B cell (primary cell): Measurements from ENCODE around the gene TMEM30B. TPM values are rescaled to one million over a fixed set of nuclear protein-coding genes. Genes with fewer than 3 reads are reported as not detected.
A peak's percentile ranks its signal among the peaks of the same experiment; 100 is the strongest.

Source experiments
- ATAC-seq: fragments of 200-7000 bp; cut with Tn5 transposase; one replicate; pipeline ENCODE4 v1.10.0; 2021; ENCODE audit warnings: low read depth, mild to moderate bottlenecking, moderate number of reproducible peaks, moderate library complexity
- CTCF ChIA-PET: fragments of 350-600 bp; sonication (Branson Sonifier 250); formaldehyde crosslinking; loops from one replicate; lab custom pipeline; 2021; ENCODE audit warnings: antibody characterized with exemption, inconsistent platforms; lab: Charles Lee
- POLR2A ChIA-PET: fragments of 350-600 bp; sonication (Branson Sonifier 250); formaldehyde crosslinking; loops from one replicate; lab custom pipeline; 2021; ENCODE audit warnings: antibody characterized with exemption; lab: Charles Lee
- DNase-seq: peaks from one replicate; pipeline ENCODE4 v3.0.0; 2013
- H2AFZ ChIP-seq: 2 replicates; pipeline ENCODE4 v1.6.1; 2012; ENCODE audit warnings: mild to moderate bottlenecking, low read depth, low read length; ENCODE audit not compliant: insufficient read depth, poor library complexity, severe bottlenecking
- H3K27ac ChIP-seq, 2 donors: 1 replicate in 1 of 2; 2 replicates in 1 of 2; pipeline ENCODE4 v1.5.1; 2012 to 2013; ENCODE audit warnings: low read length in 2 of 2, mild to moderate bottlenecking in 2 of 2, moderate library complexity in 1 of 2
- H3K27me3 ChIP-seq, 4 experiments: fragments of 200-600 bp in 1 of 4; sonication (generic) in 1 of 4; replicated peaks in 1 of 4; 1 replicate in 2 of 4; 2 replicates in 2 of 4; pipeline versions ENCODE4 v1.6.1 to v1.7.0; 2013 to 2016; ENCODE audit warnings: low read length in 3 of 4, mild to moderate bottlenecking in 2 of 4, mixed read lengths in 1 of 4, moderate library complexity in 1 of 4; ENCODE audit not compliant: insufficient read depth in 4 of 4, control insufficient read depth in 3 of 4; ENCODE audit errors: control extremely low read depth in 1 of 4
- H3K36me3 ChIP-seq, 2 experiments: replicated peaks in 1 of 2; 1 replicate in 1 of 2; 2 replicates in 1 of 2; pipeline versions ENCODE4 v1.6.1 to v1.7.1; 2013; ENCODE audit warnings: low read length in 1 of 2; ENCODE audit not compliant: insufficient read depth in 2 of 2, control insufficient read depth in 1 of 2; ENCODE audit errors: control extremely low read depth in 1 of 2, extremely low read depth in 1 of 2
- H3K4me1 ChIP-seq, 2 donors: fragments of 200-600 bp in 1 of 2; sonication (generic) in 1 of 2; 1 replicate in 1 of 2; 2 replicates in 1 of 2; pipeline versions ENCODE4 v1.5.1 to v1.6.1; 2013 to 2017; ENCODE audit warnings: low read length in 2 of 2; ENCODE audit not compliant: control insufficient read depth in 2 of 2, insufficient read depth in 2 of 2
- H3K4me2 ChIP-seq: replicated peaks from 2 replicates; pipeline ENCODE3; 2012; ENCODE audit warnings: mild to moderate bottlenecking, low read depth, low read length; ENCODE audit not compliant: poor library complexity, severe bottlenecking
- H3K4me3 ChIP-seq, 5 experiments: fragments of 200-600 bp in 1 of 5; sonication (generic) in 1 of 5; 1 replicate in 3 of 5; 2 replicates in 2 of 5; pipeline versions ENCODE4 v1.5.1 to v1.7.0; 2011 to 2016; ENCODE audit warnings: low read length in 4 of 5, mild to moderate bottlenecking in 4 of 5, low read depth in 2 of 5, control low read depth in 1 of 5, moderate library complexity in 1 of 5; ENCODE audit not compliant: insufficient read depth in 1 of 5; ENCODE audit errors: control extremely low read depth in 1 of 5, extremely low read depth in 1 of 5
- H3K79me2 ChIP-seq: fragments of 200-600 bp; sonication (generic); one replicate; pipeline ENCODE4 v1.6.0; 2016; ENCODE audit warnings: low read length; ENCODE audit not compliant: control insufficient read depth, insufficient read depth
- H3K9ac ChIP-seq: fragments of 200-600 bp; sonication (generic); 2 replicates; pipeline ENCODE4 v1.6.1; 2017; ENCODE audit warnings: mild to moderate bottlenecking, low read length, moderate library complexity
- H3K9me3 ChIP-seq, 3 donors: one replicate each; pipeline versions ENCODE4 v1.6.1 to v1.7.1; 2013; ENCODE audit warnings: low read length in 2 of 3; ENCODE audit not compliant: control insufficient read depth in 2 of 3, insufficient read depth in 1 of 3; ENCODE audit errors: control extremely low read depth in 1 of 3
- H4K20me1 ChIP-seq: 2 replicates; pipeline ENCODE4 v1.6.0; 2012; ENCODE audit warnings: mild to moderate bottlenecking, low read length; ENCODE audit not compliant: insufficient read depth, control insufficient read depth, poor library complexity, severe bottlenecking
- H3K27ac Mint-ChIP-seq: one replicate; pipeline ENCODE4 v1.8.0; 2021; ENCODE audit warnings: mixed read lengths
- H3K27me3 Mint-ChIP-seq: one replicate; pipeline ENCODE4 v1.8.0; 2021; ENCODE audit warnings: mixed read lengths
- H3K4me1 Mint-ChIP-seq: one replicate; pipeline ENCODE4 v1.8.0; 2021; ENCODE audit warnings: mixed read lengths
- H3K4me3 Mint-ChIP-seq: one replicate; pipeline ENCODE4 v1.8.0; 2021; ENCODE audit warnings: mixed read lengths
- H3K9me3 Mint-ChIP-seq: one replicate; pipeline ENCODE4 v1.8.0; 2022; ENCODE audit warnings: mixed read lengths; ENCODE audit not compliant: insufficient read depth
- EZH2 ChIP-seq: IDR thresholded peaks from 2 replicates; pipeline ENCODE4 v1.6.1; 2012; ENCODE audit warnings: borderline replicate concordance, low read depth, mild to moderate bottlenecking, moderate library complexity, low read length; ENCODE audit not compliant: insufficient read depth, poor library complexity, severe bottlenecking
- WGBS: methylation state at CpG from one replicate; pipeline ENCODE4 v1.1.5; 2013; ENCODE audit warnings: missing lambda C conversion rate; ENCODE audit not compliant: insufficient coverage; 5-methylcytosine and 5-hydroxymethylcytosine counted together
- intact Hi-C: fragments of 100-400 bp; cut with micrococcal nuclease; formaldehyde crosslinking; loops from one replicate; pipeline ENCODE4 v1.10.0; 2022
- polyA plus RNA-seq: library from polyadenylated mRNA; depleted of rRNA; stranded (reverse); fragments of >200 nt; gene quantifications from 2 replicates; pipeline ENCODE4 v1.2.3, GENCODE V29; 2012
- total RNA-seq, 2 donors: library from RNA; stranded (reverse); fragments of 120-200 nt in 1 of 2; gene quantifications; 1 replicate in 1 of 2; 2 replicates in 1 of 2; pipeline versions ENCODE4 v1.2.3 to v1.2.4, GENCODE V29; 2013 to 2022
- TF ChIP-seq, protein P1 (sequence below): fragments of 200-600 bp; IDR thresholded peaks from one replicate; pipeline ENCODE4 v1.8.0; 2022; ENCODE audit warnings: antibody characterized with exemption, mild to moderate bottlenecking

TMEM30B gene
- total and polyA plus RNA-seq, 2 donors (not counting 1 experiment from before 2014, with no cell fraction given) = 0.19 to 0.20 TPM

DNA sequence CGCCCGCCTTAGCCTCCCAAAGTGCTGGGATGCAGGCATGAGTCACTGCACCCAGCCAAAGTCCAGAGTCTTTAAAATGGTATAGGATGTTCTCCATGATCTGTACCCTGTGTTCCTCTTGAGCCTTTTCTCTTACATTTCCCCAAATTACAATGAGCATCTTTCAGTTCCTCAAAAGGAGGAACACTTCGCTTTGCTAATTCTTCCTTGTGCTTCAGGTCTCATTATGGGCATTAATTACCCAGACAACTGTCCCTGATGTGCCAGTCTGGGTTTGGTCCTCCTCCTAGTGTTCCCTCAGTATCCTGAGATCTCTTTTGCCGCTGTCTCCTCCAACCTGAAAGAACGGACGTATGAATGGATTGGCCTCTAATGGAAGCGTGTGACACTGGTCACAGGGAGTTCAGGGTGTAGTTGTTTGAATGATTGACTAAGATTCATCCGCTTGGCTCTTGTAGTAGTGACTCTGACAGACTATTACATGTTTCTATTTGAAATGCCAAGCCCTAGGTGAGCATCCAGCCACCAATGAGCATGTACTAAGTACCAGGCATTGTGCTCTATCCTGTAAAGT lies 48.4 kb upstream of the TMEM30B start:
- Mint-ChIP-seq H3K4me3 (no peak overlapping the region), H3K9me3 (no peaks in the 10 kb centered on the region), H3K4me1 (peaks cover 11% of the 10 kb centered on the region), H3K27ac (no peak overlapping the region), H3K27me3 (no peaks in the 10 kb centered on the region)
- intact Hi-C loops = loop anchor here (10.0 kb wide), 1 partner anchor 115 kb away; no protein-coding TSS in a partner anchor
- DNase-seq = peak; percentile 43
- H3K4me1 ChIP-seq = peaks cover 5 to 13% of the 10 kb centered on the region in 2 donors
- no peak overlapping the region for H3K9ac ChIP-seq
- CTCF ChIA-PET = no interaction called here
- no peaks in the 10 kb centered on the region for H3K79me2 ChIP-seq
- no peaks in the 10 kb centered on the region for H3K36me3 ChIP-seq
- H3K4me2 ChIP-seq = no peak overlapping the region
- POLR2A ChIA-PET = no interaction called here
- H3K9me3 ChIP-seq = no peaks in the 10 kb centered on the region
- no peaks in the 10 kb centered on the region for H4K20me1 ChIP-seq
- H3K4me3 ChIP-seq = no peak overlapping the region
- peak; percentile 60 for ATAC-seq
- H3K27me3 ChIP-seq = no peaks in the 10 kb centered on the region
- no peak overlapping the region for H2AFZ ChIP-seq
- 75% methylated on average over 4 of the region's 8 CpGs for WGBS
- TF ChIP-seq, protein P1, sequence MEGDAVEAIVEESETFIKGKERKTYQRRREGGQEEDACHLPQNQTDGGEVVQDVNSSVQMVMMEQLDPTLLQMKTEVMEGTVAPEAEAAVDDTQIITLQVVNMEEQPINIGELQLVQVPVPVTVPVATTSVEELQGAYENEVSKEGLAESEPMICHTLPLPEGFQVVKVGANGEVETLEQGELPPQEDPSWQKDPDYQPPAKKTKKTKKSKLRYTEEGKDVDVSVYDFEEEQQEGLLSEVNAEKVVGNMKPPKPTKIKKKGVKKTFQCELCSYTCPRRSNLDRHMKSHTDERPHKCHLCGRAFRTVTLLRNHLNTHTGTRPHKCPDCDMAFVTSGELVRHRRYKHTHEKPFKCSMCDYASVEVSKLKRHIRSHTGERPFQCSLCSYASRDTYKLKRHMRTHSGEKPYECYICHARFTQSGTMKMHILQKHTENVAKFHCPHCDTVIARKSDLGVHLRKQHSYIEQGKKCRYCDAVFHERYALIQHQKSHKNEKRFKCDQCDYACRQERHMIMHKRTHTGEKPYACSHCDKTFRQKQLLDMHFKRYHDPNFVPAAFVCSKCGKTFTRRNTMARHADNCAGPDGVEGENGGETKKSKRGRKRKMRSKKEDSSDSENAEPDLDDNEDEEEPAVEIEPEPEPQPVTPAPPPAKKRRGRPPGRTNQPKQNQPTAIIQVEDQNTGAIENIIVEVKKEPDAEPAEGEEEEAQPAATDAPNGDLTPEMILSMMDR = no peak
- TF ChIP-seq EZH2 = no peak
- H3K27ac ChIP-seq = no peak overlapping the region

DNA sequence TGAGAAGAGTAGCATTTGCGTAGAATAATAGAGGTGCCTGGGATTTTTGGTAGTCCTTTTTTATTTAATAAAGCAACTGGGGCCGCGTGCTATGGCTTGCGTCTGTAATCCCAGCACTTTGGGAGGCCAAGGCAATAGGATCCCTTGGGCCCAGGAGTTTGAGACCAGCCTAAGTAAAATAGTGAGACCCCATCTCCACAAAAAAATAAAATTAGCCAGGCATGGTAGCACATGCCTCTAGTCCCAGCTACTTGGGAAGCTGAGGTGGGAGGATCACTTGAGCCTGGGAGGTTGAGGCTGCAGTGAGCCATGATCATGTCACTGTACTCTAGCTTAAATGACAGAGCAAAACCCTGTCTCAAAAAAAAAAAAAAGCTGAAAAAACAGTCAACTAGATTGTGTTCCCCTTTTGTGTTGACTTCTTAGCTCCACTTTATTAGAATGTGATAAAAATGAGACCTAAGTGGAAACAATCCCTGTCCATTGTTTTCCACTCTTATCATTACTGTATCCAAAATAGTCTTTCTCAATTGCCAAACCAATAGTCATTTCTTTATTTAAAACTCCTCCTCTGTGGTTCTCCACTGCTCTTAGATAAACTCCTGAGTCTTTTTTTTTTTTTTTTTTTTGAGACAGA lies 47.6 kb upstream of the TMEM30B start:
- no peak overlapping the region for H3K4me2 ChIP-seq
- intact Hi-C loops = loop anchor here (10.0 kb wide), 1 partner anchor 116 kb away; no protein-coding TSS in a partner anchor
- H4K20me1 ChIP-seq = no peaks in the 10 kb centered on the region
- POLR2A ChIA-PET = no interaction called here
- CTCF ChIA-PET = no interaction called here
- H2AFZ ChIP-seq = no peak overlapping the region
- DNase-seq (no peak), ATAC-seq (no peak)
- H3K4me3 ChIP-seq = no peak overlapping the region
- no peak overlapping the region for H3K27ac ChIP-seq
- no peak overlapping the region for H3K9ac ChIP-seq
- peaks cover 0 to 4% (median 2%) of the 10 kb centered on the region in 4 experiments for H3K27me3 ChIP-seq
- Mint-ChIP-seq H3K4me3 (no peak overlapping the region), H3K4me1 (peaks cover 11% of the 10 kb centered on the region), H3K27me3 (no peaks in the 10 kb centered on the region), H3K9me3 (no peaks in the 10 kb centered on the region), H3K27ac (no peak overlapping the region)
- no peaks in the 10 kb centered on the region for H3K36me3 ChIP-seq
- peaks cover 5 to 13% of the 10 kb centered on the region in 2 donors for H3K4me1 ChIP-seq
- no peaks in the 10 kb centered on the region for H3K9me3 ChIP-seq
- WGBS = no CpG with 5 or more reads among the region's 4 CpGs
- TF ChIP-seq EZH2 = no peak
- TF ChIP-seq, protein P1 = no peak
- no peaks in the 10 kb centered on the region for H3K79me2 ChIP-seq
